GM19328 (cell line): ENCODE measurements around the gene KCNQ2.

ENCODE experiments used
- ATAC-seq: cut with Tn5 transposase; IDR thresholded peaks from one replicate; pipeline ENCODE4 v1.9.1; 2021; ENCODE audit warnings: mild to moderate bottlenecking, moderate library complexity; ENCODE audit not compliant: unreplicated experiment

KCNQ2 gene

GRCh38 chr20:63456429-63457284 is 15.8 kb downstream of the KCNQ2 start:
- ATAC-seq = no peak

- no peak for ATAC-seq
Measured at GRCh38 chr20:63455568-63455859, 16.9 kb downstream of the KCNQ2 start.

GRCh38 chr20:63454731-63455567 is 17.5 kb downstream of the KCNQ2 start:
- no peak for ATAC-seq

GRCh38 chr20:63452821-63453523 is 19.5 kb downstream of the KCNQ2 start:
- ATAC-seq = no peak

- ATAC-seq = no peak
Measured at GRCh38 chr20:63452341-63452740, 20.1 kb downstream of the KCNQ2 start.

GRCh38 chr20:63451821-63452220 is 20.6 kb downstream of the KCNQ2 start:
- no peak for ATAC-seq

- no peak for ATAC-seq
Measured at GRCh38 chr20:63449796-63450730, 22.4 kb downstream of the KCNQ2 start.

- no peak for ATAC-seq
Measured at GRCh38 chr20:63449025-63449424, 23.4 kb downstream of the KCNQ2 start.

GRCh38 chr20:63448031-63448430 is 24.4 kb downstream of the KCNQ2 start:
- ATAC-seq = no peak

GRCh38 chr20:63447320-63447719 is 25.1 kb downstream of the KCNQ2 start:
- no peak for ATAC-seq

- no peak for ATAC-seq
Measured at GRCh38 chr20:63446216-63447024, 26.0 kb downstream of the KCNQ2 start.

- no peak for ATAC-seq
Measured at GRCh38 chr20:63445075-63445734, 27.2 kb downstream of the KCNQ2 start.

- ATAC-seq = no peak
Measured at GRCh38 chr20:63444548-63444947, 27.9 kb downstream of the KCNQ2 start.

- no peak for ATAC-seq
Measured at GRCh38 chr20:63443606-63444395, 28.7 kb downstream of the KCNQ2 start.

GRCh38 chr20:63442100-63442493 is 30.4 kb downstream of the KCNQ2 start:
- ATAC-seq = no peak

- ATAC-seq = no peak
Measured at GRCh38 chr20:63441136-63442099, 31.0 kb downstream of the KCNQ2 start.

- ATAC-seq = no peak
Measured at GRCh38 chr20:63440366-63440955, 32.0 kb downstream of the KCNQ2 start.
